ENCODE measurements around the gene UCK1. TPM values are rescaled to one million over a fixed set of nuclear protein-coding genes. Genes with fewer than 3 reads are reported as not detected.

The UCK1 gene
- total RNA-seq, result 25.2 and 27.9 TPM in 2 replicates

DNA sequence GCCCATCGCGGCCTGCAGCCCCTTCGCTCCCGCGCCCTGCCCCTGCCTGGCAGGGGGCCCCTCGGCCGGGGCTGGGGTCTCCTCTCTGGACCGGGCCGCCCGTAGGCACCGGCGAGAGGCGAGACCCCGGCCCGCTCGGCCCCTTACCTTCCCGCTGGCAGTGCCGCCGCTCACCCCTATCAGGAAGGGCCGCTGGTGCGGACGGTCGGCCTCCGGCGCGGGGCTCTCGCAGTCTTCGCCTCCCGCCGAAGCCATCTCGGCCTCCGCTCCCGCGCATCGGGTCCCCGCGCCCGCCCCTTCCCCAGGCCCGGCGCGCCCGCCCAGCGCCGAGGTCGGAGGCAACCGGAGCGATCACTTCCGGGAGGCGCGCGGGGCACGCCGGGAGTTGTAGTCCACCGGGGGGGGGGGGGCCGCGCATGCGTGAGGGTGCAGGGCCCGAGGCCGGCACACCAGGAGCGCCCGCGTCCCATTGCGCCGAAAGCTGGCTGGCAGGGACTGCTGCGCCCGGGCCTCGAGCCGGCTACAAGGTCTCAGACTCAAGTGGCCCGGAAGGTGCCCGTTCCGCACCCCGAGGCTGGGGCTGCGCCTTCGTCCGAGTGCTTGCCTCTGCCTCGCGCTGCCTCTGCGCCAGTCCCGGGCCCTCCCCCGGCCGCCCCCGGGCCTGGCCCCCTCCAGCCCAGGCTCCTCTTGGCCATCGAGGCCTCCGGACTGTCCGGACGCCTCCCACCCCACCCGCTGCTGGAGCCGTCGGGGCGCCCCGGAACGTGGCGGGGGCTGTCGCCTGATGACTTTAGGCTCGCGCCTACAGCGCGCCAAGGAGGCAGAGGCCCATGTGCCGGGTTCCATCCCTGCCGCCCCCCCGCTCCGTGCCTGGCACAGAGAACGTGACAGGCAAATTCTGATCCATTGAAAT, at the start of gene UCK1:
Gene UCK1 (minus strand): TSS at position 344 of the 913 bp plus-strand sequence. CDS start 89 bp downstream, at position 255.
- H3K27ac Mint-ChIP-seq, result peak within 1 kb of the TSS; percentile 79
- no peaks in the 10 kb centered on the region for H3K9me3 Mint-ChIP-seq
- intact Hi-C loops (cut with micrococcal nuclease), result loop anchor here (1.0 to 2.0 kb wide), 2 partner anchors 26 to 406 kb away; partner anchors contain the start of gene NUP214
- H3K4me3 Mint-ChIP-seq, result peak within 1 kb of the TSS; percentile 86
- peaks cover 17% of the 10 kb centered on the region for H3K36me3 Mint-ChIP-seq (ENCODE audit: low read depth)
- peaks cover 15% of the 10 kb centered on the region for H3K4me1 Mint-ChIP-seq
- peak; percentile 93 for DNase-seq
- H3K27me3 Mint-ChIP-seq, result no peaks in the 10 kb centered on the region

- Mint-ChIP-seq H3K36me3 (ENCODE audit: low read depth) (peaks cover 59% of the 10 kb centered on the region), H3K4me3 (no peak overlapping the region), H3K27ac (peak overlapping the region; percentile 60), H3K27me3 (no peaks in the 10 kb centered on the region), H3K9me3 (no peaks in the 10 kb centered on the region), H3K4me1 (peaks cover 19% of the 10 kb centered on the region)
- intact Hi-C loops (cut with micrococcal nuclease), result no loop called here
- no peak for DNase-seq
Measured at GRCh38 chr9:131580358-131580757, 49.3 kb upstream of the UCK1 start.

- intact Hi-C loops (cut with micrococcal nuclease), result loop anchor here (5.0 kb wide), 1 partner anchor 77 kb away; the partner anchor contains the start of gene POMT1
- peaks cover 15% of the 10 kb centered on the region for H3K4me1 Mint-ChIP-seq
- H3K27me3 Mint-ChIP-seq, result no peaks in the 10 kb centered on the region
- peaks cover 55% of the 10 kb centered on the region for H3K36me3 Mint-ChIP-seq (ENCODE audit: low read depth)
- peak overlapping the region; percentile 71 for H3K4me3 Mint-ChIP-seq
- no peak for DNase-seq
- no peaks in the 10 kb centered on the region for H3K9me3 Mint-ChIP-seq
- peak overlapping the region; percentile 92 for H3K27ac Mint-ChIP-seq
Measured at GRCh38 chr9:131579789-131580211, 48.7 kb upstream of the UCK1 start.

- DNase-seq, result peak; percentile 83
- H3K36me3 Mint-ChIP-seq (ENCODE audit: low read depth), result peaks cover 50% of the 10 kb centered on the region
- H3K27ac Mint-ChIP-seq, result peak overlapping the region; percentile 92
- H3K4me3 Mint-ChIP-seq, result peak overlapping the region; percentile 71
- H3K4me1 Mint-ChIP-seq, result peaks cover 14% of the 10 kb centered on the region
- H3K27me3 Mint-ChIP-seq, result no peaks in the 10 kb centered on the region
- no peaks in the 10 kb centered on the region for H3K9me3 Mint-ChIP-seq
- intact Hi-C loops (cut with micrococcal nuclease), result loop anchor here (5.0 kb wide), 1 partner anchor 77 kb away; the partner anchor contains the start of gene POMT1
Measured at GRCh38 chr9:131578731-131579504, 47.9 kb upstream of the UCK1 start.

- H3K27ac Mint-ChIP-seq, result peak overlapping the region; percentile 92
Measured at GRCh38 chr9:131578021-131578420, 47.0 kb upstream of the UCK1 start.

GRCh38 chr9:131577005-131578000, 46.2 kb upstream of the UCK1 start:
- no peaks in the 10 kb centered on the region for H3K9me3 Mint-ChIP-seq
- peaks cover 14% of the 10 kb centered on the region for H3K4me1 Mint-ChIP-seq
- no peak for DNase-seq
- intact Hi-C loops (cut with micrococcal nuclease), result loop anchor here (5.0 kb wide), 1 partner anchor 75 kb away; the partner anchor contains the start of gene POMT1
- peak overlapping the region; percentile 57 for H3K27ac Mint-ChIP-seq
- H3K4me3 Mint-ChIP-seq, result no peak overlapping the region
- H3K36me3 Mint-ChIP-seq (ENCODE audit: low read depth), result peaks cover 54% of the 10 kb centered on the region
- no peaks in the 10 kb centered on the region for H3K27me3 Mint-ChIP-seq

More at GRCh38 chr9:131578021-131578420, 47.0 kb upstream of the UCK1 start:
- Mint-ChIP-seq H3K4me3 (peak overlapping the region; percentile 40), H3K4me1 (peaks cover 14% of the 10 kb centered on the region), H3K9me3 (no peaks in the 10 kb centered on the region), H3K27me3 (no peaks in the 10 kb centered on the region), H3K36me3 (ENCODE audit: low read depth) (peaks cover 50% of the 10 kb centered on the region)
- intact Hi-C loops (cut with micrococcal nuclease), result loop anchor here (5.0 kb wide), 1 partner anchor 76 kb away; the partner anchor contains the start of gene POMT1
- no peak for DNase-seq

DNA sequence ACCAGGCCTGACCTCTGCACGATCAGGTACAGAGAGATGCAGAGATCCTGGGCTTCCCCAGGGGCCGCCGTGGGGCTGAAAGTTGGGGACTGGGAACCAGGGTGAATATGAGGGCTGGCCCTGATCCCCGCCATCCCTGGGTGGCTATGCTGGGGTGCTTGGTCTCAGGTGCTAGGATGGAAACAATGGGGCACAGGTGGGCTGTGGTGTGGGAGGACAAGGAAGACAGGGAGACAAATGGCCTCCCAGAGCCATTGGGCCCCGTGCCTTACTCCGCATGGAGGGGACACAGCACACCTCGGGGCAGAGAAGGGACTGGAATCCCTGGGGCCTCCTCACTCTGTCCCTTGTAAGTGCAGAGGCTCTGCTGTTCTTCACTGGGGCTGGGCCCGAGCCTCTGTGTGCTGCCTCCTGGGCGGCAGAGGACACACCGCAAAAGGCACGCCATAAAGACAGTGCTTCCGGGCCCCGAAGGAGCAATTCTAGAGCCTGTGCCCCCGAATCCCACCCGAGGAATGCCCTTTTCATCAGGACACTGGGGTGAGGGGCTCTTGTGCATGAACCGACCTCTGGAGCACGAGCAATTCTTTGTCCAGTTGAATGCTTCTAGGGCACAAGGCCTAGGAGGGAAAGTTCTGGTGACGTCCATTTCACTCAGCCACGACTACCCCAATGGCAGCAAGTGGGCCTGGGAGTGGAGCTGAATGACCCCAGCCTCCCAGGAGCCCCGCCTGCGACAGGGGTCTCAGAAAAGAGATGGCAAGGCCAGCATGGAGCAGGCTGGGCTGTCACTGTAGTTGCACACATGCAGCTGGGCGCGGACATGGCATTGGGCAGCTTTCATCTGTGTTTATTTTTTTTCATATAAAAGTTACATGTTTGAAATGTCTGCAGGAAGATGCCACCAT, 45.1 kb upstream of the UCK1 start:
- no peaks in the 10 kb centered on the region for H3K27me3 Mint-ChIP-seq
- H3K9me3 Mint-ChIP-seq, result no peaks in the 10 kb centered on the region
- no peak for DNase-seq
- H3K36me3 Mint-ChIP-seq (ENCODE audit: low read depth), result peaks cover 50% of the 10 kb centered on the region
- intact Hi-C loops (cut with micrococcal nuclease), result loop anchor here (5.0 kb wide), 1 partner anchor 74 kb away; the partner anchor contains the start of gene POMT1
- peaks cover 14% of the 10 kb centered on the region for H3K4me1 Mint-ChIP-seq
- no peak overlapping the region for H3K4me3 Mint-ChIP-seq
- H3K27ac Mint-ChIP-seq, result no peak overlapping the region

DNA sequence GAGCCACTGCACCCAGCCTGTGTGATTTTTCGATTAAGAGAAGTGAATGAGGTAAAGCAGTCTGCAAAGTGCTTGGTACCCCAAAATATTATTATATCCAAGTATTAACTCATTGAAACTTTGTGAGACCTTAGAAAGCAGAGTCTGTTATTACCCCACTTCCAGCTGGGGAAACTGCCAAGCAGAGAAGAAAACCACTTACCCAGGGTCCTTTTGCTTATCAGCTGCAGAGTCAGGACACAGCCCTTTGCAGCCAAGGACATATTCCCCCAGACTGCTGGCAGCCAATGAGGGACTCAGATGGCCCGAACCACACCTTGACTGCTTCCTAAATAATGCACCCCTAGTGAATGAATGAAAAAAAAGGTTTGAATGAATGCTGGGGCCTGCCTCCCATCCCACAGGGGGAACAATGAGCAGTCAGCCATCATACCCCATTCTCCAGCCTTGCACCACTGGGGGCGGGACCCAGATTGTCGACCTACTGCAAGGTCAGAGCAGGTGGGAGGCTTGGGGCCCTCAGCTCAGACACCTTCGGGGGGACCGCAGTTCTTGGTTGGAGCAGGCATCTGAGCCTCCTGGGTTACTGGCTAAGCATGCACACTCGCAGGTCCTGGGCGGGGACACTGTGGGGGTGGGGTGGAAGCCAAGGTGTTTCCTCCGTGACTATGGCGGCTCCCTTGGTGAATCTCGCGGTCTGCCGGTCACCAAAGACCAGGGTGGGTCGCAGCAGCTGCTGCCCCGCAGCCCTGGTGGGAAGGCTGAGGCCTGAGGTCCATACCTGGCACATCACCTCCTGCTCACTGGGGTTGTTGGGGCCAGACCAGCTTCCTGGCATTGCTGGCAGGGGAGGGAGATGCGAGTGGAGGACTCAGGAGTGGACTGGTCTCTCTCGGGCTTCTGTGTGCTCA, 43.9 kb upstream of the UCK1 start:
- H3K9me3 Mint-ChIP-seq, result no peaks in the 10 kb centered on the region
- no peak overlapping the region for H3K4me3 Mint-ChIP-seq
- H3K27ac Mint-ChIP-seq, result no peak overlapping the region
- H3K4me1 Mint-ChIP-seq, result peaks cover 14% of the 10 kb centered on the region
- no peak for DNase-seq
- peaks cover 46% of the 10 kb centered on the region for H3K36me3 Mint-ChIP-seq (ENCODE audit: low read depth)
- H3K27me3 Mint-ChIP-seq, result no peaks in the 10 kb centered on the region
- intact Hi-C loops (cut with micrococcal nuclease), result loop anchor here (5.0 kb wide), 1 partner anchor 73 kb away; the partner anchor contains the start of gene POMT1

DNA sequence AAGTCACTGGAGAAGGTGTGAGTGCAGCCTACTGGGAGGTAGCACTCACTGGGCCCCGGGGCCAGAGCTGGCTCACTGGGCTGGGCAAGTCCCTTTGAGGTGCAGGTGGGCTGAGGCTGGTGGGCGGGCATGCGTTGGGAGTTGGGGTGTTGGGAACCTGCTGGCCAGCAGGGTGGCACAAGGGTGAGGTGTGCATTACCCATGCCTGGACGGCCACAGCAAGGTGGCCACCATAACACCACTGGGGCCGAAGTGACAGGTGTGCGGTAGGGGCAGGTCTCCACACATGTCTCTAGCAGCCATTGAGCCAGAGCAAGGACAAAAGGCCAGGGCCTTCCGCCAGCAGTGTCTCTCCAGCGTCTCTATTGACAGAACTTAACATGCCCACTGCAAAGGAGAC, 36.8 kb upstream of the UCK1 start:
- Mint-ChIP-seq H3K4me3 (no peak overlapping the region), H3K27ac (no peak overlapping the region)

GRCh38 chr9:131566158-131566557, 35.1 kb upstream of the UCK1 start:
- Mint-ChIP-seq H3K9me3 (no peaks in the 10 kb centered on the region), H3K27ac (no peak overlapping the region), H3K4me1 (no peaks in the 10 kb centered on the region), H3K4me3 (no peak overlapping the region), H3K27me3 (no peaks in the 10 kb centered on the region), H3K36me3 (ENCODE audit: low read depth) (peaks cover 29% of the 10 kb centered on the region)
- no peak for DNase-seq
- intact Hi-C loops (cut with micrococcal nuclease), result no loop called here

More for the DNA sequence above, 36.8 kb upstream of the UCK1 start:
- no peaks in the 10 kb centered on the region for H3K4me1 Mint-ChIP-seq
- DNase-seq, result no peak
- intact Hi-C loops (cut with micrococcal nuclease), result no loop called here
- peaks cover 40% of the 10 kb centered on the region for H3K36me3 Mint-ChIP-seq (ENCODE audit: low read depth)
- H3K27me3 Mint-ChIP-seq, result no peaks in the 10 kb centered on the region
- H3K9me3 Mint-ChIP-seq, result no peaks in the 10 kb centered on the region

DNA sequence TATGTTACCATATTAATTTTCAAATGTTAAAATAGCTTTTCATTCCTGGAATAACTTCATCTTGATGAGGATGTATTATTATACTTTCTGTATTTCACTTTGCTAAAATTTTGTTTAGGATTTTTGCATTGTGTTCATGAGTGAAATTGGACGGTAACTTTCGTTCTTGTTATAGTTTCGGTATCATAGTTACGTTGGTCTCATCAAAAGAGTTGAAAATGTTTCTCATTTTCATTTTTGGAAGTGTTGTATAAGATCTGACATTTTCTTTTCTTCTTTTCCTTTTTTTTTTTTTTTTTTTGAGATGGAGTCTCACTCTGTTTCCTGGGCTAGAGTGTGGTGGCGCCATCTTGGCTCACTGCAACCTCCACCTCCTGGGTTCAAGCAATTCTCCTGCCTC, 34.3 kb upstream of the UCK1 start:
- H3K36me3 Mint-ChIP-seq (ENCODE audit: low read depth), result peaks cover 28% of the 10 kb centered on the region

More for the DNA sequence above, 34.3 kb upstream of the UCK1 start:
- intact Hi-C loops (cut with micrococcal nuclease), result no loop called here
- H3K4me1 Mint-ChIP-seq, result no peaks in the 10 kb centered on the region
- no peak overlapping the region for H3K4me3 Mint-ChIP-seq
- H3K9me3 Mint-ChIP-seq, result no peaks in the 10 kb centered on the region
- H3K27me3 Mint-ChIP-seq, result no peaks in the 10 kb centered on the region
- DNase-seq, result no peak
- H3K27ac Mint-ChIP-seq, result no peak overlapping the region

Measured in activated CD4-positive, alpha-beta T cell treated with anti-CD3 and anti-CD28 coated beads, Interleukin-2, amount 10 ng/mL, durations not matched to agents 24 days and 14 days (primary cell).